GM12878 (cell line): ENCODE measurements around the gene ALOX12B. TPM values are rescaled to one million over a fixed set of nuclear protein-coding genes. Genes with fewer than 3 reads are reported as not detected.
"Not testable (repeated sequence)": the region's sequence is repeated elsewhere in the genome, so short reads cannot be mapped to it uniquely, and the experiment has no call there.

Source experiments
- ATAC-seq: fragments of 200-7000 bp; cut with Tn5 transposase; 3 replicates; pipeline ENCODE4 v1.9.1; 2020; ENCODE audit warnings: mild to moderate bottlenecking, moderate library complexity
- BruUV-seq: library from RNA; stranded (reverse); fragments of 400-500 nt; replicated peaks from 2 replicates; lab custom pipeline; 2021; lab: Mats Ljungman, UMichigan
- CTCF ChIA-PET: fragments of 300-600 bp; sonication (Branson Sonifier 250); formaldehyde crosslinking; extraction: SDS; loops from one replicate; lab custom pipeline; 2021; ENCODE audit warnings: inconsistent platforms; lab: Yijun Ruan, JAX
- POLR2A ChIA-PET: fragments of 350-600 bp; formaldehyde crosslinking; extraction: SDS; loops from one replicate; lab custom pipeline; 2021; ENCODE audit warnings: inconsistent platforms; lab: Charles Lee
- RAD21 ChIA-PET: fragments of 300-600 bp; sonication (Branson Sonifier 250); formaldehyde crosslinking; loops from one replicate; lab custom pipeline; 2023; ENCODE audit warnings: antibody characterized with exemption; ENCODE audit not compliant: unreplicated experiment; lab: Charles Lee
- SMC1A ChIA-PET: fragments of 300-600 bp; sonication (Branson Sonifier 250); formaldehyde crosslinking; loops from one replicate; lab custom pipeline; 2023; ENCODE audit not compliant: unreplicated experiment, uncharacterized antibody; lab: Charles Lee
- DNase-seq: peaks from one replicate; pipeline ENCODE4 v3.0.0-alpha.2; 2011; ENCODE audit warnings: low read depth, low spot score
- FAIRE-seq: peaks from 3 replicates; lab custom pipeline; 2011; peaks lifted over from hg19 to GRCh38; lab: Jason Lieb, UNC
- H2AFZ ChIP-seq: 2 replicates; pipeline ENCODE4 v1.6.0; 2011; ENCODE audit warnings: low read depth, low read length, control low read depth; ENCODE audit not compliant: control insufficient read depth
- H3K27ac ChIP-seq: 2 replicates; pipeline ENCODE4 v1.5.1; 2011; ENCODE audit warnings: control low read depth; ENCODE audit not compliant: control insufficient read depth, insufficient read depth
- H3K27me3 ChIP-seq, 2 experiments: replicated peaks in 1 of 2; 2 replicates each; pipeline versions ENCODE4 v1.6.0 to v1.6.1; 2011; ENCODE audit warnings: low read length in 1 of 2; ENCODE audit not compliant: control insufficient read depth in 2 of 2, insufficient read depth in 2 of 2
- H3K36me3 ChIP-seq, 2 experiments: 2 replicates each; pipeline ENCODE4 v1.5.1; 2011; ENCODE audit warnings: low read length in 1 of 2; ENCODE audit not compliant: control insufficient read depth in 2 of 2, insufficient read depth in 2 of 2
- H3K4me1 ChIP-seq: 2 replicates; pipeline ENCODE4 v1.6.1; 2011; ENCODE audit warnings: mild to moderate bottlenecking, low read length, moderate library complexity, mixed read lengths; ENCODE audit not compliant: control insufficient read depth, insufficient read depth
- H3K4me2 ChIP-seq: 2 replicates; pipeline ENCODE4 v1.6.0; 2011; ENCODE audit warnings: control low read depth; ENCODE audit not compliant: control insufficient read depth, insufficient read depth
- H3K4me3 ChIP-seq: fragments of 200-600 bp; sonication (generic); 2 replicates; pipeline ENCODE4 v1.5.1; 2016
- H3K79me2 ChIP-seq: 2 replicates; pipeline ENCODE4 v1.6.0; 2011; ENCODE audit warnings: low read length; ENCODE audit not compliant: control insufficient read depth, insufficient read depth
- H3K9ac ChIP-seq: 2 replicates; pipeline ENCODE4 v1.8.0; 2011; ENCODE audit warnings: low read length, control low read depth, mixed read lengths; ENCODE audit not compliant: control insufficient read depth, insufficient read depth
- H3K9me3 ChIP-seq: replicated peaks from 3 replicates; pipeline ENCODE4 v1.5.1; 2011; ENCODE audit warnings: mild to moderate bottlenecking, low read length; ENCODE audit not compliant: control insufficient read depth, insufficient read depth
- H4K20me1 ChIP-seq: 2 replicates; pipeline ENCODE4 v1.6.0; 2011; ENCODE audit not compliant: control insufficient read depth, insufficient read depth
- CREM ChIP-seq: IDR thresholded peaks from 2 replicates; pipeline ENCODE4 v1.6.1; 2014; ENCODE audit warnings: antibody characterized with exemption, low read depth
- EZH2 ChIP-seq: IDR thresholded peaks from 2 replicates; pipeline ENCODE4 v1.6.1; 2012; ENCODE audit warnings: low read depth, mild to moderate bottlenecking, control low read depth, inconsistent platforms, low read length, borderline replicate concordance; ENCODE audit not compliant: control insufficient read depth
- GATAD2B ChIP-seq: fragments of 450-650 bp; conservative IDR thresholded peaks from 2 replicates; pipeline ENCODE4 v1.6.1; 2017; ENCODE audit warnings: low read depth, mild to moderate bottlenecking, moderate library complexity
- KAT2A ChIP-seq: conservative IDR thresholded peaks from 2 replicates; pipeline ENCODE4 v1.6.1; 2011; ENCODE audit warnings: low read depth, low read length; ENCODE audit not compliant: control insufficient read depth
- NFIC ChIP-seq: IDR thresholded peaks from 2 replicates; pipeline ENCODE4 v1.6.1; 2012; ENCODE audit warnings: low read depth, mild to moderate bottlenecking, inconsistent platforms, low read length, moderate library complexity
- POLR2A ChIP-seq: IDR thresholded peaks from 2 replicates; pipeline ENCODE4 v1.6.1; 2011; ENCODE audit warnings: low read depth, mild to moderate bottlenecking, low read length
- RCOR1 ChIP-seq: conservative IDR thresholded peaks from 2 replicates; pipeline ENCODE4 v1.6.1; 2012; ENCODE audit warnings: low read depth, low read length, improper control_type of control experiment
- RFX5 ChIP-seq: IDR thresholded peaks from 2 replicates; pipeline ENCODE4 v1.6.1; 2011; ENCODE audit warnings: low read depth, low read length, improper control_type of control experiment
- WGBS: methylation state at CpG from one replicate; pipeline ENCODE4 v1.1.6; 2016; ENCODE audit warnings: low lambda C conversion rate; ENCODE audit not compliant: insufficient replicate concordance, insufficient coverage; ENCODE audit errors: missing lambda C conversion rate; 5-methylcytosine and 5-hydroxymethylcytosine counted together
- in situ Hi-C: fragments of 300-500 bp; cut with MboI; formaldehyde crosslinking; loops from 9 replicates; pipeline ENCODE4 v1.14.3; 2018; ENCODE audit warnings: mixed read lengths
- intact Hi-C: fragments of 100-400 bp; cut with micrococcal nuclease; formaldehyde crosslinking; loops from one replicate; pipeline ENCODE4 v1.14.2; 2022; ENCODE audit not compliant: unreplicated experiment
- polyA plus RNA-seq, 11 experiments: library from polyadenylated mRNA; depleted of rRNA in 4 of 11; unstranded in 6 of 11; stranded (reverse) in 5 of 11; fragments of >200 nt; fragmentation: Nextera tagmentation in 4 of 11; fragmentation: Illumina TruSeq in 1 of 11; extraction: Ambion mirVana in 4 of 11; extraction: Trizol in 1 of 11; gene quantifications; 1 replicate in 1 of 11; 2 replicates in 10 of 11; pipeline versions ENCODE4 v1.2.1 to v1.2.3, GENCODE V29; 2011 to 2016; ENCODE audit warnings: inconsistent platforms in 2 of 11, missing spikeins in 2 of 11, low read depth in 1 of 11
- total RNA-seq, 4 experiments: library from RNA; depleted of rRNA in 3 of 4; stranded (reverse); fragments of >200 nt in 3 of 4; fragmentation: Illumina TruSeq in 1 of 4; extraction: Trizol in 1 of 4; gene quantifications; 2 replicates each; pipeline versions ENCODE4 v1.2.1 to v1.2.3, GENCODE V29; 2013 to 2021
- TF ChIP-seq, protein P1 (sequence below): IDR thresholded peaks from 2 replicates; pipeline ENCODE4 v1.6.1; 2011; ENCODE audit warnings: mild to moderate bottlenecking, low read depth, low read length, moderate library complexity; ENCODE audit not compliant: insufficient replicate concordance
- TF ChIP-seq, protein P2 (sequence below): IDR thresholded peaks from 2 replicates; pipeline ENCODE4 v1.6.1; 2012; ENCODE audit warnings: low read depth, low read length, improper control_type of control experiment
- TF ChIP-seq, protein P3 (sequence below): fragments of 450-650 bp; formaldehyde crosslinking; IDR thresholded peaks from 2 replicates; pipeline ENCODE4 v1.4.0; 2020; ENCODE audit warnings: mild to moderate bottlenecking, moderate library complexity

ALOX12B gene
- total and polyA plus RNA-seq, 10 of the 15 experiments (the other 5 are each of a cell fraction or from before 2014, with no cell fraction given), result 0.17 to 0.54 TPM; not detected in 8

DNA sequence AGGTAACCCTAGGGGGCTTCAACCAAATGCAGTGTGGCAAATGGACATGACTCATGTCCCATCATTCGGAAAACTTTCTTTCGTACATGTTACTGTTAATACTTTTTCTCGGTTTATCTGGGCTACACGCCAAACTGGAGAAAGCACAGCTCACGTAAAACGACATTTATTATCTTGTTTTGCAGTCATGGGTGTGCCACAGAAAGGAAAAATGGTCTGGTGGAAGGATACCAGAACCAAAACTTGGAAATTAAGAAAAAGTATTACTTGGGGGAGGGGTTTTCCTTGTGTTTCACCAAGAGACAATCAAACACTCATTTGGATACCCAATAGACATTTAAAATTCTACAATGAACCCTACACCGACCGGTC lies 25.1 kb downstream of the ALOX12B start:
- no peak overlapping the region for H3K4me2 ChIP-seq
- no peak for ATAC-seq
- BruUV-seq, result no TSS peak
- intact Hi-C loops, result loop anchor here (5.0 kb wide), 2 partner anchors 55 to 100 kb away; partner anchors contain the start of genes ALOXE3 and VAMP2
- no peaks in the 10 kb centered on the region for H3K36me3 ChIP-seq
- CTCF ChIA-PET, result interaction anchor here (0.5 to 8.3 kb wide), 14 partner anchors 8 to 936 kb away, joined by 3 to 159 read pairs (median 54); partner anchors contain the start of genes ALOX12B, ALOXE3 and GUCY2D
- no peaks in the 10 kb centered on the region for H3K9me3 ChIP-seq
- peaks cover 3 to 4% of the 10 kb centered on the region in 2 experiments for H3K27me3 ChIP-seq
- 38% methylated on average over 8 of the region's 8 CpGs for WGBS
- TF ChIP-seq CREM, result no peak
- TF ChIP-seq, protein P1, sequence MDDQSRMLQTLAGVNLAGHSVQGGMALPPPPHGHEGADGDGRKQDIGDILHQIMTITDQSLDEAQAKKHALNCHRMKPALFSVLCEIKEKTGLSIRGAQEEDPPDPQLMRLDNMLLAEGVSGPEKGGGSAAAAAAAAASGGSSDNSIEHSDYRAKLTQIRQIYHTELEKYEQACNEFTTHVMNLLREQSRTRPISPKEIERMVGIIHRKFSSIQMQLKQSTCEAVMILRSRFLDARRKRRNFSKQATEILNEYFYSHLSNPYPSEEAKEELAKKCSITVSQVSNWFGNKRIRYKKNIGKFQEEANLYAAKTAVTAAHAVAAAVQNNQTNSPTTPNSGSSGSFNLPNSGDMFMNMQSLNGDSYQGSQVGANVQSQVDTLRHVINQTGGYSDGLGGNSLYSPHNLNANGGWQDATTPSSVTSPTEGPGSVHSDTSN, result no peak
- no peak for TF ChIP-seq RFX5
- TF ChIP-seq KAT2A, result no peak
- no peak for TF ChIP-seq NFIC
- TF ChIP-seq RCOR1, result no peak
- TF ChIP-seq, protein P2, sequence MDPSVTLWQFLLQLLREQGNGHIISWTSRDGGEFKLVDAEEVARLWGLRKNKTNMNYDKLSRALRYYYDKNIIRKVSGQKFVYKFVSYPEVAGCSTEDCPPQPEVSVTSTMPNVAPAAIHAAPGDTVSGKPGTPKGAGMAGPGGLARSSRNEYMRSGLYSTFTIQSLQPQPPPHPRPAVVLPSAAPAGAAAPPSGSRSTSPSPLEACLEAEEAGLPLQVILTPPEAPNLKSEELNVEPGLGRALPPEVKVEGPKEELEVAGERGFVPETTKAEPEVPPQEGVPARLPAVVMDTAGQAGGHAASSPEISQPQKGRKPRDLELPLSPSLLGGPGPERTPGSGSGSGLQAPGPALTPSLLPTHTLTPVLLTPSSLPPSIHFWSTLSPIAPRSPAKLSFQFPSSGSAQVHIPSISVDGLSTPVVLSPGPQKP, result no peak
- TF ChIP-seq GATAD2B, result no peak
- no peak for TF ChIP-seq EZH2
- TF ChIP-seq, protein P3, sequence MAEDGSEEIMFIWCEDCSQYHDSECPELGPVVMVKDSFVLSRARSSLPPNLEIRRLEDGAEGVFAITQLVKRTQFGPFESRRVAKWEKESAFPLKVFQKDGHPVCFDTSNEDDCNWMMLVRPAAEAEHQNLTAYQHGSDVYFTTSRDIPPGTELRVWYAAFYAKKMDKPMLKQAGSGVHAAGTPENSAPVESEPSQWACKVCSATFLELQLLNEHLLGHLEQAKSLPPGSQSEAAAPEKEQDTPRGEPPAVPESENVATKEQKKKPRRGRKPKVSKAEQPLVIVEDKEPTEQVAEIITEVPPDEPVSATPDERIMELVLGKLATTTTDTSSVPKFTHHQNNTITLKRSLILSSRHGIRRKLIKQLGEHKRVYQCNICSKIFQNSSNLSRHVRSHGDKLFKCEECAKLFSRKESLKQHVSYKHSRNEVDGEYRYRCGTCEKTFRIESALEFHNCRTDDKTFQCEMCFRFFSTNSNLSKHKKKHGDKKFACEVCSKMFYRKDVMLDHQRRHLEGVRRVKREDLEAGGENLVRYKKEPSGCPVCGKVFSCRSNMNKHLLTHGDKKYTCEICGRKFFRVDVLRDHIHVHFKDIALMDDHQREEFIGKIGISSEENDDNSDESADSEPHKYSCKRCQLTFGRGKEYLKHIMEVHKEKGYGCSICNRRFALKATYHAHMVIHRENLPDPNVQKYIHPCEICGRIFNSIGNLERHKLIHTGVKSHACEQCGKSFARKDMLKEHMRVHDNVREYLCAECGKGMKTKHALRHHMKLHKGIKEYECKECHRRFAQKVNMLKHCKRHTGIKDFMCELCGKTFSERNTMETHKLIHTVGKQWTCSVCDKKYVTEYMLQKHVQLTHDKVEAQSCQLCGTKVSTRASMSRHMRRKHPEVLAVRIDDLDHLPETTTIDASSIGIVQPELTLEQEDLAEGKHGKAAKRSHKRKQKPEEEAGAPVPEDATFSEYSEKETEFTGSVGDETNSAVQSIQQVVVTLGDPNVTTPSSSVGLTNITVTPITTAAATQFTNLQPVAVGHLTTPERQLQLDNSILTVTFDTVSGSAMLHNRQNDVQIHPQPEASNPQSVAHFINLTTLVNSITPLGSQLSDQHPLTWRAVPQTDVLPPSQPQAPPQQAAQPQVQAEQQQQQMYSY (CRISPR knock-in tag), result no peak
- no peak for TF ChIP-seq POLR2A
- H4K20me1 ChIP-seq, result no peaks in the 10 kb centered on the region
- SMC1A ChIA-PET, result interaction anchor here (0.8 to 4.5 kb wide), 10 partner anchors 8 to 239 kb away, joined by 3 to 37 read pairs (median 4); partner anchors contain the start of gene SLC25A35
- no peaks in the 10 kb centered on the region for H3K4me1 ChIP-seq
- POLR2A ChIA-PET, result interaction anchor here (0.8 kb wide), 1 partner anchor 65 kb away, joined by 3 read pairs; no protein-coding TSS in a partner anchor
- H2AFZ ChIP-seq, result no peak overlapping the region
- RAD21 ChIA-PET, result interaction anchor here (0.9 to 1.7 kb wide), 4 partner anchors 11 to 76 kb away, joined by 3 to 5 read pairs (median 4); no protein-coding TSS in a partner anchor
- H3K79me2 ChIP-seq, result no peaks in the 10 kb centered on the region
- no peak for DNase-seq
- H3K9ac ChIP-seq, result no peak overlapping the region
- in situ Hi-C loops, result no loop called here
- no peak overlapping the region for H3K4me3 ChIP-seq
- no peak for FAIRE-seq
- H3K27ac ChIP-seq, result no peak overlapping the region

DNA sequence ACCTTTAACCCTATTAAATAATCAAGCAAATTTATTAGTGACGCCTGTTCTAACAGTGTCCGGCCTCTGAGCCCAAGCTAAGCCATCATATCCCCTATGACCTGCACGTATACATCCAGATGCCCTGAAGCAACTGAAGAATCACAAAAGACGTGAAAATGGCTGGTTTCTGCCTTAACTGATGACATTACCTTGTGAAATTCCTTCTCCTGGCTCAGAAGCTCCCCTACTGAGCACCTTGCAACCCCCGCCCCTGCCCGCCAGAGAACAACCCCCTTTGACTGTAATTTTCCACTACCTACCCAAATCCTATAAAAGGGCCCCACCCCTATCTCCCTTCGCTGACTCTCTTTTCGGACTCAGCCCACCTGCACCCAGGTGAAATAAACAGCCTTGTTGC lies 25.7 kb downstream of the ALOX12B start:
- H3K4me2 ChIP-seq, POLR2A ChIA-PET, H3K9ac ChIP-seq, BruUV-seq, H3K79me2 ChIP-seq, H3K36me3 ChIP-seq, H3K27me3 ChIP-seq, H3K9me3 ChIP-seq, in situ Hi-C loops, H3K4me3 ChIP-seq, FAIRE-seq, H2AFZ ChIP-seq, ATAC-seq, H4K20me1 ChIP-seq, DNase-seq, H3K4me1 ChIP-seq, H3K27ac ChIP-seq: not testable (repeated sequence)
- intact Hi-C loops, result loop anchor here (5.0 kb wide), 2 partner anchors 55 to 100 kb away; partner anchors contain the start of genes ALOXE3 and VAMP2
- ChIA-PET CTCF (interaction anchor here (0.7 to 8.3 kb wide), 19 partner anchors 8 to 936 kb away, joined by 3 to 159 read pairs (median 15); partner anchors contain the start of genes ALOX12B, ALOXE3 and GUCY2D), SMC1A (interaction anchor here (0.8 to 4.5 kb wide), 11 partner anchors 8 to 233 kb away, joined by 3 to 37 read pairs (median 5); partner anchors contain the start of genes ALOXE3 and SLC25A35), RAD21 (interaction anchor here (0.9 to 2.2 kb wide), 7 partner anchors 12 to 684 kb away, joined by 3 to 9 read pairs (median 4); no protein-coding TSS in a partner anchor)
- 15% methylated on average over 8 of the region's 8 CpGs for WGBS
